ENCODE data around the gene PDE9A. TPM values are rescaled to one million over a fixed set of nuclear protein-coding genes. Genes with fewer than 3 reads are reported as not detected.

PDE9A gene
- total RNA-seq, 1 donor = not detected

DNA sequence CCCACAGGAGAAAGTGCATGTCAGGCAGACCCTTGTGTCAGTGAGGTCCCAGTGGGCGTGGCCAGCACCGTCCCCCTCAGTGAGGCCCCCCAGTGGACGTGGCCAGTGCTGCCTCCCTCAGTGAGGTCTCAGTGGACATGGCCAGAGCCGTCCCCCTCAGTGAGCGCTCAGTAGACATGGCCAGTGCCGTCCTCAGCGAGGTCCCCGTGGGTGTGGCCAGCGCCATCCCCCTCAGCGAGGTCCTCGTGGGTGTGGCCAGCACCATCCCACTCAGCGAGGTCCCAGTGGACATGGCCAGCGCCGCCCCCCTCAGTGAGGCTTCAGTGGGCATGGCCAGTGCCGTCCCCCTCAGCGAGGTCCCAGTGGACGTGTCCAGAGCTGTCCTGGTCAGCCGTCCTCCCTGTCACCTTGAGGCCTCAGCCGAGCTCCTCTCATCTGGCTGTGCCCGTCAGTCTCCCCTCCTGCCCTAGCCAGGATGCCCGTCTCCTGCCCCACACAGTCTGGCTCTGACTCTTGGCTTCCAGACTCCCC is 35.5 kb downstream of the PDE9A start:
- TF ChIP-seq, protein P1, sequence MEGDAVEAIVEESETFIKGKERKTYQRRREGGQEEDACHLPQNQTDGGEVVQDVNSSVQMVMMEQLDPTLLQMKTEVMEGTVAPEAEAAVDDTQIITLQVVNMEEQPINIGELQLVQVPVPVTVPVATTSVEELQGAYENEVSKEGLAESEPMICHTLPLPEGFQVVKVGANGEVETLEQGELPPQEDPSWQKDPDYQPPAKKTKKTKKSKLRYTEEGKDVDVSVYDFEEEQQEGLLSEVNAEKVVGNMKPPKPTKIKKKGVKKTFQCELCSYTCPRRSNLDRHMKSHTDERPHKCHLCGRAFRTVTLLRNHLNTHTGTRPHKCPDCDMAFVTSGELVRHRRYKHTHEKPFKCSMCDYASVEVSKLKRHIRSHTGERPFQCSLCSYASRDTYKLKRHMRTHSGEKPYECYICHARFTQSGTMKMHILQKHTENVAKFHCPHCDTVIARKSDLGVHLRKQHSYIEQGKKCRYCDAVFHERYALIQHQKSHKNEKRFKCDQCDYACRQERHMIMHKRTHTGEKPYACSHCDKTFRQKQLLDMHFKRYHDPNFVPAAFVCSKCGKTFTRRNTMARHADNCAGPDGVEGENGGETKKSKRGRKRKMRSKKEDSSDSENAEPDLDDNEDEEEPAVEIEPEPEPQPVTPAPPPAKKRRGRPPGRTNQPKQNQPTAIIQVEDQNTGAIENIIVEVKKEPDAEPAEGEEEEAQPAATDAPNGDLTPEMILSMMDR (IDR thresholded peaks at IDR 0.05; ENCODE audit: insufficient read depth, low read length) = no peak
- no peak overlapping the region for H3K4me3 ChIP-seq (ENCODE audit: low read depth, low read length)
- no peak for DNase-seq (ENCODE audit: low read depth)

DNA sequence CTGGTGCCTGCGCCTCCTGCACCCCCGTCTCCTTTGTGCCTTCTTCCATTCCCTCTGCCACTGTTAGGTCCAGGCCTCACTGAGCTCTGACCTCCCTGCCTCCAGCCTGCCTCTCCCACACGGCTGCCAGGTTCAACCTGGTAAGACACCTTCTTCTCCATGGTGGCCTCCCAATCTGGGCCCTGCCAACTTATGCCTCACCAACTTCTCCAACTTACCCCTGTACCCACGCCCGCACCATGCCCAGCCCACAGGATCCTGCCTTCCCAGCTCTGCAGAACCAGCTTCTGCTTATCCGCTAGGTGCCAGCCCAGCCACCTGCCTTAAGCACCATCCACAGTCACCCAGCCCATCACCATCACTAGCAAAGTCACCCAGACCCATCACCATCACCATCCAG is 37.2 kb downstream of the PDE9A start:
- no peak for DNase-seq (ENCODE audit: low read depth)
- TF ChIP-seq, protein P1 (IDR thresholded peaks at IDR 0.05; ENCODE audit: insufficient read depth, low read length) = no peak

DNA sequence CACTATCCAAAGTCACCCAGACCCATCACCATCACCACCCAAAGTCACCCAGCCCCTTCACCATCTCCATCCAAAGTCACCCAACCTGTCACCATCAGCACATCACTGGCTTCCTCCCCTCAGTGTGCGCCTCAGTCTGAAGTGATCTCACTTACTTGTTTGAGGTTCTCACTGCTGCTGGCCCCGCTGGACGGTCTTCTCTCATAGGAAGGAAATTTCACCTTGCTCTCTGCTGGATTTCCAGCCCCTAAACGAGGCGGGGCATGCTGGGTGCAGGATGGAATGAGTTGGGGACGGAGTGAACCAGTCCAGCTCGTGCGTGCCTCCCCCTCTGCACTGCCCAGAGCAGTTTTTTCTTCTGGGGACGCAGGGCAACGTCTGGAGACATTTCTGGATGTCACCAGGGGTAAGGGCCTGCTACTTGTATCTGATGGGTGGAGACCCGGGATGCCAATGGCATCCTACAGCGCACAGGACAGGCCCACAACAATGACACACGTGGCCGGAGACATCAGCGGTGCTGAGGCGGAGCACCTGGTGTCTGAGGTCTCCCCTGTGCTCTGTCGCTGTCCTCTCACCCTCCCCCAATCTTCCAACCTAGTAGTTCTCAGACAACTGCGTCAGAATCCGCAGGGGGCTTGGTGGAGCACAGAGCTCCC is 38.6 kb downstream of the PDE9A start:
- H3K4me3 ChIP-seq (ENCODE audit: low read depth, low read length) = no peak overlapping the region
- TF ChIP-seq, protein P1 (IDR thresholded peaks at IDR 0.05; ENCODE audit: insufficient read depth, low read length) = no peak
- DNase-seq (ENCODE audit: low read depth) = no peak

More for the DNA sequence above, 37.2 kb downstream of the PDE9A start:
- no peak overlapping the region for H3K4me3 ChIP-seq (ENCODE audit: low read depth, low read length)

DNA sequence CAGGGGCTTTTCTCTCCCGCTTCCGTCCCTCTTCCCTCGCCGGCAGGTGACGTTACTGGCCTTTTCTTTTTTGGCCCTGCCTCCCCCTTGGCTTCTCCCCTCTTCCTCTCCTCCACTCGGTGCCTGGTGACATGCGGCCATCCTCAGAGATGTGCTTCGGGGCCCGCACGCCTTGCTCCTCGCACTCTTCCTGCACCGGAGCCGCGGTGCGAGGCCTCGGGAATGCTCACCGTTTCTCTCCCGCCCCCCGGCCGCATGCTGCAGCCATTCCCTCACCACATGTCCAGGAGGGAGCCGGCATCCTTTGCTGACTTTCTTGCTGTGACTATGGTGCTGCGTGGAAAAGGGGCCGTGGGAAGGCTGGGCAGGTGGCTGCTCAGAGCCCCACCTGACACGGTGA is 39.3 kb downstream of the PDE9A start:
- H3K4me3 ChIP-seq (ENCODE audit: low read depth, low read length) = no peak overlapping the region
- TF ChIP-seq, protein P1 (IDR thresholded peaks at IDR 0.05; ENCODE audit: insufficient read depth, low read length) = no peak
- DNase-seq (ENCODE audit: low read depth) = no peak

DNA sequence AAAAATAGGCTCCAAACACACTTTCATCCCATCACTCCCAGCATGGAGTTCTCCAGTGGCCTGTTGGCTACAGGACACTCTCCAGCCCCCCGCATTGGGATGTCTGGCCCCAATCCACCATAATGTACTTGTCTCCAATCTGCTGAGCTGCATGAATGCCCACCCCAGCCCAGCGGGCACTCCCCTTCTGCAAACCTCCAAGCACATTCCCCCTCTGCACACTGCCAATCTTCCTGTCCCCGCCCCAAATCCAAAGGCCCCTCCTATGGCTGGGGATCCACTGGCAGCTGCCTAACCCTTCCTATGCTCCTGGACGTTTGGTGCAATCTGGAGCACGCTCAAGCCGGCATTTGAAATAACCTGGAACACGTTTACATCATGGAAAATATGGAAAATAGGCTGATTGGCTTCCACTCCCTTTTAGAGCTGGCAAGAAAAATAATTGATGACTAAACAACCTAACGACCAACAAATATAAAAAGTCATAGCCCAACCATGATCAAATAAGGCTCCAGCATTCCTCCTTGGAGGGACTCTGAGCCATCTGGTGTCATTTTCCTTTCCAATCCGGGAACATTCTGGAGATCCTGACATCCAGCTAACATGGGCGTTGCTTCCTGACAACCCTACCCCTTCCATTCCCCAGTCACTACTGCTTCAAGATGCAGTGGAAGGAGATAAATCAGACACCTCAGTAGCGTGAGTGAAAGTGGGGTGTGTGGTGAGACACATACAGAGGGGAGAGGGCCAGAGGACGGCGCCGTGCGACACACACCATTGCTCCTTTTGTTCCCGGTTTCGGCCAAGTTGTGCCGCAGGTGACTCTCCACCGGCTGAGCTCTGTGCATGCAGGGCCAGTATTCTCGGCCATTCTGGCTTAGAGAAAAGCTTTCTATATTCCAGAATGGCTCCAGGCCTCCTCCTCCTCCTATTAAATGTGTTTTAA is 41.6 kb downstream of the PDE9A start:
- DNase-seq (ENCODE audit: low read depth) = no peak
- H3K4me3 ChIP-seq (ENCODE audit: low read depth, low read length) = no peak overlapping the region
- TF ChIP-seq, protein P1 (IDR thresholded peaks at IDR 0.05; ENCODE audit: insufficient read depth, low read length) = no peak

DNA sequence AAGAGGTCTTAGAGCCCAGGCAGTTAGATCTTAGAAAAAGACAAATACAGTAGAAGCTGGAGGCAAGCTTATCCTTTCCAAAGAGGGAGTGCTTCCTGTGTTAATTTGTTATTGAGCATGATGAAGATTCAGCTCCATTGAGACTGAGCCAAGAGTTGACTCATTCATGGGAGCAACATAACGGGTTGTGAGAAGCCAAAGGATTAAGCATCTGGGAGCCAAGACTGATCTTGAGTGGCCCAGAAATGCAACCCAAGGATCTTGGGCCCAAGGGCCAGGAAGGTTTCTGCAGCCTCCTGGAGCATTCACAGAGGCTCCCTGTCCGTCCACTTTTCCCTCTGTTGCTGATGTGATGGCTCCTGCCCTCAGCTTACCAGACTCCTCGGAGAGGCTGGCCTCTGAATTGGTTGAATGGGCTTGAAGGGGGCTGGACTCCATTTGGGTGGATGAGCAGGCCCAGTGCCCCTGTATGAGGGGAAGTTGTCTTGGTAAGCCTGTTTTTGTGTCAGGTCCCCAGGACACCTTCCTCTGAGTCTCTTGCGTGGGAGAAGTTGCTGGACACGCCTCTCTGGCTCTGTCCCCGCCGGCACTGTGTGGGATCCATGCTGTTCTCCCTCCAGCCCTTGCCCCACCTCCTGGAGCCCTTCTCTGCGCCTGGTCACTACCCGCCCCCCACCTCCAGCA is 42.4 kb downstream of the PDE9A start:
- no peak overlapping the region for H3K4me3 ChIP-seq (ENCODE audit: low read depth, low read length)
- TF ChIP-seq, protein P1 (IDR thresholded peaks at IDR 0.05; ENCODE audit: insufficient read depth, low read length) = no peak
- DNase-seq (ENCODE audit: low read depth) = peak; percentile 30
